BE2C (cell line): ENCODE measurements around the gene RSKR.
"Not testable (repeated sequence)": the region's sequence is repeated elsewhere in the genome, so short reads cannot be mapped to it uniquely, and the experiment has no call there.

ENCODE experiments used
- DNase-seq: peaks from one replicate; pipeline ENCODE4 v3.0.0-alpha.2; 2020
- H3K27me3 ChIP-seq: fragments of 250-450 bp; sonication (Bioruptor Pico); 2 replicates; pipeline ENCODE4 v1.5.1; 2020; ENCODE audit warnings: mild to moderate bottlenecking
- H3K36me3 ChIP-seq: fragments of 250-450 bp; sonication (Bioruptor Pico); 2 replicates; pipeline ENCODE4 v1.5.1; 2020; ENCODE audit warnings: mild to moderate bottlenecking
- H3K4me1 ChIP-seq: fragments of 250-450 bp; sonication (Bioruptor Pico); 2 replicates; pipeline ENCODE4 v1.5.1; 2020
- H3K4me3 ChIP-seq: 2 replicates; pipeline ENCODE4 v1.5.1; 2011; ENCODE audit warnings: low read depth, low read length
- H3K9me3 ChIP-seq: fragments of 250-450 bp; sonication (Bioruptor Pico); 2 replicates; pipeline ENCODE4 v1.5.1; 2020
- CTCF ChIP-seq: IDR thresholded peaks from 2 replicates; pipeline ENCODE4 v1.5.1; 2012; ENCODE audit warnings: mild to moderate bottlenecking, low read depth, low read length

Gene RSKR

GRCh38 chr17:28580959-28581358 lies 33.0 kb downstream of the RSKR start:
- no peak for DNase-seq
- Histone ChIP-seq H3K4me1 (peaks cover 7% of the 10 kb centered on the region), H3K9me3 (no peaks in the 10 kb centered on the region), H3K4me3 (no peak overlapping the region), H3K36me3 (peaks cover 37% of the 10 kb centered on the region), H3K27me3 (no peaks in the 10 kb centered on the region)
- TF ChIP-seq CTCF, result no peak

- Histone ChIP-seq H3K36me3 (peaks cover 27% of the 10 kb centered on the region), H3K4me3 (no peak overlapping the region), H3K27me3 (no peaks in the 10 kb centered on the region), H3K9me3 (no peaks in the 10 kb centered on the region), H3K4me1 (peaks cover 12% of the 10 kb centered on the region)
- no peak for DNase-seq
- TF ChIP-seq CTCF, result no peak
Observed at GRCh38 chr17:28579526-28579925, 34.5 kb downstream of the RSKR start.

- H3K36me3 ChIP-seq, result peaks cover 18% of the 10 kb centered on the region
- H3K4me3 ChIP-seq, result no peak overlapping the region
- peaks cover 12% of the 10 kb centered on the region for H3K4me1 ChIP-seq
- no peaks in the 10 kb centered on the region for H3K27me3 ChIP-seq
- no peak for TF ChIP-seq CTCF
- H3K9me3 ChIP-seq, result no peaks in the 10 kb centered on the region
- no peak for DNase-seq
Observed at GRCh38 chr17:28578246-28579195, 35.5 kb downstream of the RSKR start.

GRCh38 chr17:28577466-28577824 lies 36.5 kb downstream of the RSKR start:
- no peak for TF ChIP-seq CTCF
- no peak overlapping the region for H3K4me3 ChIP-seq
- no peak for DNase-seq
- H3K4me1 ChIP-seq, result peaks cover 12% of the 10 kb centered on the region
- no peaks in the 10 kb centered on the region for H3K27me3 ChIP-seq
- peaks cover 14% of the 10 kb centered on the region for H3K36me3 ChIP-seq
- no peaks in the 10 kb centered on the region for H3K9me3 ChIP-seq

- Histone ChIP-seq H3K36me3 (peaks cover 14% of the 10 kb centered on the region), H3K9me3 (no peaks in the 10 kb centered on the region), H3K27me3 (no peaks in the 10 kb centered on the region), H3K4me1 (peaks cover 12% of the 10 kb centered on the region), H3K4me3 (peak within 1 kb of the TSS; percentile 48)
- DNase-seq, result peak; percentile 96
- TF ChIP-seq CTCF, result no peak
Observed at GRCh38 chr17:28576758-28577465, 37.1 kb downstream of the RSKR start, which contains the start of gene ALDOC. ALDOC (minus strand) TSS chr17:28576895; CDS start chr17:28575532, 1,363 bp downstream.

GRCh38 chr17:28576016-28576415 lies 38.0 kb downstream of the RSKR start:
- H3K27me3 ChIP-seq, H3K9me3 ChIP-seq, DNase-seq: not testable (repeated sequence)
- Histone ChIP-seq H3K36me3 (peaks cover 14% of the 10 kb centered on the region), H3K4me1 (peaks cover 12% of the 10 kb centered on the region), H3K4me3 (peak overlapping the region; percentile 48)
